Measurements from ENCODE around the gene UCKL1. TPM values are rescaled to one million over a fixed set of nuclear protein-coding genes. Genes with fewer than 3 reads are reported as not detected.

UCKL1 gene
- total RNA-seq, 1 donor from 2014 or later, result 39.3 TPM

DNA sequence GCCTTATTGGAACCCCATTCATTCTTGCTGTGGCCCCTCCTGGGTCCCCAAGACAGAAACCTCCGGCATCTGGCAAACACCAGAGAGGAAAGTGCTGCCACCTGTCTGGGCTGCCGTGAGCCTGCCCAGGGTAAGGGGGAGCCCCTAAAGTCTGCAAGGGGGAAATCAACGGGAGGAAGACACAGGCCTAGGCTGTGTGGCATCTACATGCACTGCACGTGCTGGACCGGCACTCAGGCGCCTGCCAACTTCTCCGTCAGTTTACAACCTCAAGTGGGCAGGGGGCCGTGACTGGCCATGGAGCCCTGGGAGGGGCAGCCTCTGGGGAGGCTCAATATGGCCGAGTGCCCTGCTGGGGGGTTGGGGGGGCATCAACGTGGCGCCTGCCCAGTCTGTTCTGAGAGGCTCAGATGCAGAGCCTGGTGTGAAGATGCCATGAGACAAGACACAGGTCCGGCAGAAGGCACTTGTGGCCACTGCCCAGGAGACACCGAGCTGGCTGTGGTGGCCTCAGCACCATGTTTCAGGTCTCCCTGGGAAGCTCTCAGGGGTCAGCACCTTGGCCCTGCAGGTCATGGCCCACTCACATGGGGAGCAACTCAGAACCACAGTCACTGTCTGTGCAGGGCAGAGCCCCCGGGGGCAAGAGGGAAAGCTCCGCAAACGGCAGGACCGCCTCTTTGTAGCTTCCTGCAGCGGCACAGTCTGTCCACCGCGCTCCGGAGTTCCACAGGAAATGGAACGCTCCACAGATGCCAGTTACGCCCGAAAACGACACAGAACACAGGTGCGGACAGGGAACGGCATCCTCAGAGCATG is 8.4 kb downstream of the UCKL1 start:
- peak overlapping the region; percentile 59 for H3K27ac Mint-ChIP-seq (ENCODE audit: unreplicated experiment)
- H3K36me3 Mint-ChIP-seq (ENCODE audit: low read depth), result peaks cover 2% of the 10 kb centered on the region
- DNase-seq (ENCODE audit: low read depth, low spot score), result no peak
- H3K4me3 Mint-ChIP-seq, result peak overlapping the region; percentile 75
- no peak for TF ChIP-seq CTCF (conservative IDR thresholded peaks at IDR 0.05)
- H3K9me3 Mint-ChIP-seq, result no peaks in the 10 kb centered on the region
- peaks cover 8% of the 10 kb centered on the region for H3K27me3 Mint-ChIP-seq (ENCODE audit: low read depth)
- peaks cover 27% of the 10 kb centered on the region for H3K4me1 Mint-ChIP-seq

DNA sequence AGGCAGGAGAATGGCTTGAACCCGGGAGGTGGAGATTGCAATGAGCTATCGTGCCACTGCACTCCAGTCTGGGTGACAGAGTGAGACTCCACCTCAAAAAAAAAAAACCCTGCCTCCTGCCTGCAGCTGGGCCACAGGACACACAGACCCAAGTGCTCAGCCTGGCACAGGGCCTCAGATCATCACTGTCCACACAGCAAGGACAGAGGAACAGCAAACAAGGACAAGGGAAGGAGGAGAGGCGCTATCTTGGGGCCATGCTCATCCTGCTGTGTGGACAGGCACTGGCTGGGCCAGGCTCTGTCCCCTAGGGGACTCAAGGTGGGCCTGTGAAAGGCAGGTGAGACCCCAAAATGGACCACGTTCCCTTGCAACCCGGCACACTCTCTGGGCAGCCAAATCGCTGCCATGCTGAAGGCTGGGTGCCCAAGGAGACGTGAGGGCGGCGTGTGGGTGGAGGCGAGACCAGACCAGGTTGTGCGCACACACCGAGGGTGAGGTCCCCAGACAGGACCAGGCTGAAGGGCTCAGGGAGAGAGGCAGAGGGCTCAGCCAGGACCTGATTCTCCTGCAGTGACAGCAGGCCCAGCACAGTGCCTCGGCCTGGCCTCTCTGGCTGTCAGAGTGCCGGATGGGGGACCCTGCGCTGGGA is 9.1 kb downstream of the UCKL1 start:
- TF ChIP-seq CTCF (conservative IDR thresholded peaks at IDR 0.05), result no peak
- Mint-ChIP-seq H3K27ac (ENCODE audit: unreplicated experiment) (no peak overlapping the region), H3K9me3 (no peaks in the 10 kb centered on the region), H3K36me3 (ENCODE audit: low read depth) (peaks cover 2% of the 10 kb centered on the region), H3K4me1 (peaks cover 31% of the 10 kb centered on the region), H3K27me3 (ENCODE audit: low read depth) (peaks cover 8% of the 10 kb centered on the region), H3K4me3 (peak overlapping the region; percentile 76)
- DNase-seq (ENCODE audit: low read depth, low spot score), result no peak

GRCh38 chr20:63945921-63946920 is 10.0 kb downstream of the UCKL1 start:
- peaks cover 2% of the 10 kb centered on the region for H3K36me3 Mint-ChIP-seq (ENCODE audit: low read depth)

GRCh38 chr20:63945031-63945658 is 11.1 kb downstream of the UCKL1 start:
- TF ChIP-seq CTCF (conservative IDR thresholded peaks at IDR 0.05), result no peak
- Mint-ChIP-seq H3K27ac (ENCODE audit: unreplicated experiment) (no peak overlapping the region), H3K4me1 (peaks cover 31% of the 10 kb centered on the region)

More at GRCh38 chr20:63945921-63946920, 10.0 kb downstream of the UCKL1 start:
- Mint-ChIP-seq H3K4me1 (peaks cover 31% of the 10 kb centered on the region), H3K9me3 (no peaks in the 10 kb centered on the region), H3K27ac (ENCODE audit: unreplicated experiment) (peak overlapping the region; percentile 89), H3K4me3 (peak overlapping the region; percentile 58), H3K27me3 (ENCODE audit: low read depth) (peaks cover 8% of the 10 kb centered on the region)
- DNase-seq (ENCODE audit: low read depth, low spot score), result no peak
- no peak for TF ChIP-seq CTCF (conservative IDR thresholded peaks at IDR 0.05)

More at GRCh38 chr20:63945031-63945658, 11.1 kb downstream of the UCKL1 start:
- no peak for DNase-seq (ENCODE audit: low read depth, low spot score)
- peak overlapping the region; percentile 58 for H3K4me3 Mint-ChIP-seq
- peaks cover 2% of the 10 kb centered on the region for H3K36me3 Mint-ChIP-seq (ENCODE audit: low read depth)
- H3K9me3 Mint-ChIP-seq, result no peaks in the 10 kb centered on the region
- peaks cover 8% of the 10 kb centered on the region for H3K27me3 Mint-ChIP-seq (ENCODE audit: low read depth)
